Tibial nerve (tissue), 3 donors: ENCODE results near the gene CRYBB3.

Experiments used
- POLR2A ChIP-seq, 2 donors: fragments of 450-650 bp; IDR thresholded peaks; one replicate each; pipeline ENCODE4 v1.6.1; 2017; ENCODE audit warnings: antibody characterized with exemption in 2 of 2, mild to moderate bottlenecking in 2 of 2, moderate library complexity in 2 of 2
- TF ChIP-seq, protein P1 (sequence below), 5 experiments: fragments of 200-600 bp in 3 of 5; fragments of 450-650 bp in 2 of 5; sonication (generic) in 3 of 5; IDR thresholded peaks; one replicate each; pipeline ENCODE4 v1.5.1; 2016 to 2019; ENCODE audit warnings: antibody characterized with exemption in 5 of 5, mild to moderate bottlenecking in 3 of 5, moderate library complexity in 2 of 5

- TF ChIP-seq POLR2A (IDR thresholded peaks at IDR 0.05): no peak
- TF ChIP-seq, protein P1, sequence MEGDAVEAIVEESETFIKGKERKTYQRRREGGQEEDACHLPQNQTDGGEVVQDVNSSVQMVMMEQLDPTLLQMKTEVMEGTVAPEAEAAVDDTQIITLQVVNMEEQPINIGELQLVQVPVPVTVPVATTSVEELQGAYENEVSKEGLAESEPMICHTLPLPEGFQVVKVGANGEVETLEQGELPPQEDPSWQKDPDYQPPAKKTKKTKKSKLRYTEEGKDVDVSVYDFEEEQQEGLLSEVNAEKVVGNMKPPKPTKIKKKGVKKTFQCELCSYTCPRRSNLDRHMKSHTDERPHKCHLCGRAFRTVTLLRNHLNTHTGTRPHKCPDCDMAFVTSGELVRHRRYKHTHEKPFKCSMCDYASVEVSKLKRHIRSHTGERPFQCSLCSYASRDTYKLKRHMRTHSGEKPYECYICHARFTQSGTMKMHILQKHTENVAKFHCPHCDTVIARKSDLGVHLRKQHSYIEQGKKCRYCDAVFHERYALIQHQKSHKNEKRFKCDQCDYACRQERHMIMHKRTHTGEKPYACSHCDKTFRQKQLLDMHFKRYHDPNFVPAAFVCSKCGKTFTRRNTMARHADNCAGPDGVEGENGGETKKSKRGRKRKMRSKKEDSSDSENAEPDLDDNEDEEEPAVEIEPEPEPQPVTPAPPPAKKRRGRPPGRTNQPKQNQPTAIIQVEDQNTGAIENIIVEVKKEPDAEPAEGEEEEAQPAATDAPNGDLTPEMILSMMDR (IDR thresholded peaks at IDR 0.05): no peak
Measured at GRCh38 chr22:25161017-25161915, 38.4 kb upstream of the CRYBB3 start.
